GM12878 (cell line): Measurements from ENCODE around the gene CDCA3.

Source experiments
- CBX3 ChIP-seq: fragments of 200-600 bp; sonication (generic); IDR thresholded peaks from 2 replicates; pipeline ENCODE4 v1.6.1; 2016; ENCODE audit warnings: low read depth, borderline replicate concordance
- CREB1 ChIP-seq: IDR thresholded peaks from 2 replicates; pipeline ENCODE4 v1.6.1; 2012; ENCODE audit warnings: low read depth, mild to moderate bottlenecking, inconsistent platforms
- CTCF ChIP-seq, 3 experiments: IDR thresholded peaks in 2 of 3; conservative IDR thresholded peaks in 1 of 3; 2 replicates each; pipeline ENCODE4 v1.5.1; 2011; ENCODE audit warnings: low read depth in 3 of 3, low read length in 3 of 3, mild to moderate bottlenecking in 3 of 3, control low read depth in 2 of 3, moderate library complexity in 2 of 3, inconsistent platforms in 1 of 3, mixed read lengths in 1 of 3; ENCODE audit not compliant: control insufficient read depth in 2 of 3, insufficient read depth in 1 of 3; ENCODE audit errors: extremely low read depth in 1 of 3
- E2F4 ChIP-seq: IDR thresholded peaks from 2 replicates; pipeline ENCODE4 v1.6.1; 2012; ENCODE audit warnings: low read depth, low read length, improper control_type of control experiment
- ELK1 ChIP-seq: IDR thresholded peaks from 2 replicates; pipeline ENCODE4 v1.6.1; 2012; ENCODE audit warnings: low read depth, low read length, improper control_type of control experiment
- EZH2 ChIP-seq: IDR thresholded peaks from 2 replicates; pipeline ENCODE4 v1.6.1; 2012; ENCODE audit warnings: low read depth, mild to moderate bottlenecking, control low read depth, inconsistent platforms, low read length, borderline replicate concordance; ENCODE audit not compliant: control insufficient read depth
- NRF1 ChIP-seq: conservative IDR thresholded peaks from 2 replicates; pipeline ENCODE4 v1.6.1; 2011; ENCODE audit warnings: mild to moderate bottlenecking, low read depth, low read length, improper control_type of control experiment
- POLR2A ChIP-seq: IDR thresholded peaks from 2 replicates; pipeline ENCODE4 v1.6.1; 2011; ENCODE audit warnings: low read depth, mild to moderate bottlenecking, low read length
- POLR2AphosphoS5 ChIP-seq: IDR thresholded peaks from 2 replicates; pipeline ENCODE4 v1.6.1; 2011; ENCODE audit warnings: mild to moderate bottlenecking, low read length, inconsistent platforms
- SKIL ChIP-seq: fragments of 450-650 bp; IDR thresholded peaks from 2 replicates; pipeline ENCODE4 v1.6.1; 2017; ENCODE audit warnings: mild to moderate bottlenecking, low read depth, inconsistent platforms; ENCODE audit not compliant: poor library complexity, severe bottlenecking
- USF2 ChIP-seq: IDR thresholded peaks from 2 replicates; pipeline ENCODE4 v1.6.1; 2011; ENCODE audit warnings: low read depth, low read length, improper control_type of control experiment, borderline replicate concordance
- ZNF24 ChIP-seq: fragments of 450-650 bp; IDR thresholded peaks from 2 replicates; pipeline ENCODE4 v1.6.1; 2017; ENCODE audit warnings: antibody characterized with exemption, mild to moderate bottlenecking

GRCh38 chr12:6869049-6870021 is 18.2 kb upstream of the CDCA3 start:
- peak; percentile 83 to 87 (median 87) for TF ChIP-seq CTCF (IDR thresholded peaks at IDR 0.05 in 2 of 3, conservative IDR thresholded peaks at IDR 0.05 in 1 of 3; ENCODE audit: control insufficient read depth in 2 of 3, extremely low read depth in 1 of 3, insufficient read depth in 1 of 3, low read depth in 3 of 3, low read length in 3 of 3)
- no peak for TF ChIP-seq ZNF24
- TF ChIP-seq ELK1 = no peak
- no peak for TF ChIP-seq POLR2A
- TF ChIP-seq USF2 = no peak
- no peak for TF ChIP-seq SKIL
- peak; percentile 50 for TF ChIP-seq POLR2AphosphoS5
- no peak for TF ChIP-seq CREB1
- no peak for TF ChIP-seq E2F4
- no peak for TF ChIP-seq CBX3
- TF ChIP-seq EZH2 = no peak
- TF ChIP-seq NRF1 = no peak
